ENCODE measurements around the gene EMILIN2.

EMILIN2 gene

GRCh38 chr18:2895391-2895790, 48.6 kb downstream of the EMILIN2 start:
- no peaks in the 10 kb centered on the region for H3K9me3 ChIP-seq (ENCODE audit: control insufficient read depth, insufficient read depth, low read depth, low read length)
- H3K36me3 ChIP-seq (ENCODE audit: control insufficient read depth in 2 of 2, insufficient read depth in 1 of 2, low read length in 2 of 2), result no peaks in the 10 kb centered on the region
- TF ChIP-seq INSM2 (tag by site-specific recombination; IDR thresholded peaks at IDR 0.05) (no peak), ZNF23 (tag by site-specific recombination; IDR thresholded peaks at IDR 0.05; ENCODE audit: borderline replicate concordance) (no peak), REPIN1 (tag by site-specific recombination; IDR thresholded peaks at IDR 0.05; ENCODE audit: low read depth) (no peak), MEIS1 (CRISPR knock-in tag; IDR thresholded peaks at IDR 0.05; ENCODE audit: borderline replicate concordance) (no peak), PRDM1 (tag by site-specific recombination; IDR thresholded peaks at IDR 0.05) (no peak), OVOL3 (tag by site-specific recombination; IDR thresholded peaks at IDR 0.05) (no peak), SCRT2 (tag by site-specific recombination; IDR thresholded peaks at IDR 0.05) (no peak), KLF8 (tag by site-specific recombination; IDR thresholded peaks at IDR 0.05) (no peak), ZNF670 (tag by site-specific recombination; IDR thresholded peaks at IDR 0.05; ENCODE audit: low read depth) (no peak), ZSCAN16 (tag by site-specific recombination; IDR thresholded peaks at IDR 0.05) (no peak), MYNN (tag by site-specific recombination; IDR thresholded peaks at IDR 0.05; ENCODE audit: borderline replicate concordance) (no peak), ZNF707 (tag by site-specific recombination; IDR thresholded peaks at IDR 0.05) (no peak), ZNF621 (tag by site-specific recombination; IDR thresholded peaks at IDR 0.05) (no peak), ZNF311 (tag by site-specific recombination; IDR thresholded peaks at IDR 0.05; ENCODE audit: borderline replicate concordance) (no peak), GLIS2 (tag by site-specific recombination; IDR thresholded peaks at IDR 0.05) (no peak), ZBTB26 (tag by site-specific recombination; optimal IDR thresholded peaks at IDR 0.05) (no peak), ZNF561 (tag by site-specific recombination; IDR thresholded peaks at IDR 0.05; ENCODE audit: borderline replicate concordance) (no peak), ZNF404 (tag by site-specific recombination; IDR thresholded peaks at IDR 0.05) (no peak)
- no peak overlapping the region for H3K4me3 ChIP-seq (ENCODE audit: low read depth, low read length)
- H3K27ac ChIP-seq (ENCODE audit: extremely low read depth, low read depth, low read length), result no peak overlapping the region
- ChIA-PET POLR2A (no interaction called here), CTCF (no interaction called here)
- no peaks in the 10 kb centered on the region; the same call in 1 of the 2 replicates for H3K4me1 ChIP-seq (ENCODE audit: control insufficient read depth, insufficient read depth, low read length)

GRCh38 chr18:2896990-2897389, 50.2 kb downstream of the EMILIN2 start:
- no peak for TF ChIP-seq KLF8 (tag by site-specific recombination; IDR thresholded peaks at IDR 0.05)
- TF ChIP-seq OSR2 (tag by site-specific recombination; IDR thresholded peaks at IDR 0.05), result no peak
- TF ChIP-seq ZNF155 (tag by site-specific recombination; IDR thresholded peaks at IDR 0.05), result no peak
- Histone ChIP-seq H3K9me3 (ENCODE audit: control insufficient read depth, insufficient read depth, low read depth, low read length) (no peaks in the 10 kb centered on the region), H3K36me3 (ENCODE audit: control insufficient read depth in 2 of 2, insufficient read depth in 1 of 2, low read length in 2 of 2) (no peaks in the 10 kb centered on the region), H3K4me3 (ENCODE audit: low read depth, low read length) (no peak overlapping the region), H3K27ac (ENCODE audit: extremely low read depth, low read depth, low read length) (no peak overlapping the region), H3K4me1 (ENCODE audit: control insufficient read depth, insufficient read depth, low read length) (no peaks in the 10 kb centered on the region; the same call in 1 of the 2 replicates)
- POLR2A ChIA-PET, result no interaction called here
- CTCF ChIA-PET, result interaction anchor here (0.9 kb wide), 1 partner anchor 137 kb away, joined by 5 read pairs; no protein-coding TSS in a partner anchor

- POLR2A ChIA-PET, result interaction anchor here (1.1 kb wide), 1 partner anchor 50 kb away, joined by 3 read pairs; the partner anchor contains the start of gene EMILIN2
These were observed 50.8 kb downstream of the EMILIN2 start for GRCh38 chr18:2897448-2898185.

More at GRCh38 chr18:2897448-2898185, 50.8 kb downstream of the EMILIN2 start:
- H3K36me3 ChIP-seq (ENCODE audit: control insufficient read depth in 2 of 2, insufficient read depth in 1 of 2, low read length in 2 of 2), result no peaks in the 10 kb centered on the region
- CTCF ChIA-PET, result no interaction called here
- no peak overlapping the region for H3K27ac ChIP-seq (ENCODE audit: extremely low read depth, low read depth, low read length)
- H3K9me3 ChIP-seq (ENCODE audit: control insufficient read depth, insufficient read depth, low read depth, low read length), result no peaks in the 10 kb centered on the region
- no peak overlapping the region for H3K4me3 ChIP-seq (ENCODE audit: low read depth, low read length)
- H3K4me1 ChIP-seq (ENCODE audit: control insufficient read depth, insufficient read depth, low read length), result no peaks in the 10 kb centered on the region; the same call in 1 of the 2 replicates
- TF ChIP-seq ZBTB17 (tag by site-specific recombination; IDR thresholded peaks at IDR 0.05), result no peak
- no peak for TF ChIP-seq PRDM1 (tag by site-specific recombination; IDR thresholded peaks at IDR 0.05)

Measured in HEK293 (cell line).